Natural killer cell (primary cell): ENCODE results near the gene GYG2. TPM values are rescaled to one million over a fixed set of nuclear protein-coding genes. Genes with fewer than 3 reads are reported as not detected.

Experiments used
- ATAC-seq, 3 donors: fragments of 150-1000 bp in 2 of 3; fragments of 200-7000 bp in 1 of 3; cut with Tn5 transposase; 1 replicate in 1 of 3; 2 replicates in 2 of 3; pipeline ENCODE4 v1.10.0; 2021; ENCODE audit warnings: mild to moderate bottlenecking in 2 of 3, moderate library complexity in 2 of 3
- DNase-seq, 2 donors: peaks; one replicate each; pipeline versions ENCODE4 v3.0.0 to v3.0.0-alpha.2; 2013 to 2021; ENCODE audit warnings: mixed read lengths in 1 of 2
- H3K27ac ChIP-seq: one replicate; pipeline ENCODE4 v1.5.1; 2013; ENCODE audit warnings: mild to moderate bottlenecking, low read length
- H3K27me3 ChIP-seq: one replicate; pipeline ENCODE4 v1.6.1; 2013; ENCODE audit warnings: low read length; ENCODE audit not compliant: control insufficient read depth, insufficient read depth
- H3K36me3 ChIP-seq: one replicate; pipeline ENCODE4 v1.6.1; 2013; ENCODE audit warnings: low read length; ENCODE audit not compliant: control insufficient read depth, insufficient read depth
- H3K4me1 ChIP-seq: one replicate; pipeline ENCODE4 v1.6.1; 2013; ENCODE audit warnings: low read length; ENCODE audit not compliant: control insufficient read depth, insufficient read depth
- H3K4me3 ChIP-seq: one replicate; pipeline ENCODE4 v1.5.1; 2013; ENCODE audit warnings: low read length
- H3K9me3 ChIP-seq: one replicate; pipeline ENCODE4 v1.6.1; 2013; ENCODE audit warnings: low read length; ENCODE audit not compliant: control insufficient read depth, insufficient read depth
- H3K27ac Mint-ChIP-seq, 2 donors: one replicate each; pipeline ENCODE4 v1.8.0; 2022; ENCODE audit warnings: mild to moderate bottlenecking in 2 of 2, mixed read lengths in 2 of 2, moderate library complexity in 1 of 2
- H3K27me3 Mint-ChIP-seq, 2 donors: one replicate each; pipeline ENCODE4 v1.8.0; 2022; ENCODE audit warnings: low read depth in 2 of 2, mixed read lengths in 2 of 2
- H3K36me3 Mint-ChIP-seq: one replicate; pipeline ENCODE4 v1.8.0; 2022; ENCODE audit warnings: mixed read lengths
- H3K4me1 Mint-ChIP-seq, 2 donors: one replicate each; pipeline ENCODE4 v1.8.0; 2022; ENCODE audit warnings: mixed read lengths in 2 of 2
- H3K4me3 Mint-ChIP-seq: one replicate; pipeline ENCODE4 v1.8.0; 2022; ENCODE audit warnings: mild to moderate bottlenecking, moderate library complexity, mixed read lengths
- H3K9me3 Mint-ChIP-seq, 2 donors: one replicate each; pipeline ENCODE4 v1.8.0; 2022; ENCODE audit warnings: mixed read lengths in 2 of 2
- CTCF ChIP-seq: fragments of 200-600 bp; IDR thresholded peaks from one replicate; pipeline ENCODE4 v1.8.0; 2022; ENCODE audit warnings: antibody characterized with exemption
- WGBS: methylation state at CpG from one replicate; pipeline ENCODE4 v1.1.7; 2013; ENCODE audit warnings: missing lambda C conversion rate; ENCODE audit not compliant: insufficient coverage; 5-methylcytosine and 5-hydroxymethylcytosine counted together
- intact Hi-C: fragments of 100-400 bp; cut with micrococcal nuclease; formaldehyde crosslinking; loops from one replicate; pipeline ENCODE4 v1.14.2; 2022
- total RNA-seq, 4 donors: library from RNA; stranded (reverse); fragments of 120-200 nt in 1 of 4; gene quantifications; one replicate each; pipeline versions ENCODE4 v1.2.3 to v1.2.4, GENCODE V29; 2013 to 2022

GYG2 gene
- total RNA-seq, 3 donors from 2014 or later (not counting 1 experiment from before 2014, with no cell fraction given), result not detected

- Histone ChIP-seq H3K4me1 (no peaks in the 10 kb centered on the region), H3K27me3 (no peaks in the 10 kb centered on the region), H3K36me3 (no peaks in the 10 kb centered on the region), H3K27ac (no peak overlapping the region), H3K4me3 (no peak overlapping the region), H3K9me3 (no peaks in the 10 kb centered on the region)
- intact Hi-C loops, result loop anchor here (5.0 to 10.0 kb wide), 2 partner anchors 160 to 763 kb away; no protein-coding TSS in a partner anchor
- no peaks in the 10 kb centered on the region for H3K9me3 Mint-ChIP-seq
- no peak overlapping the region for H3K27ac Mint-ChIP-seq
- H3K4me1 Mint-ChIP-seq, result no peaks in the 10 kb centered on the region
- peaks cover 4 to 20% of the 10 kb centered on the region in 2 donors for H3K27me3 Mint-ChIP-seq
- DNase-seq (no peak), ATAC-seq (no peak)
- H3K36me3 Mint-ChIP-seq, result no peaks in the 10 kb centered on the region
- H3K4me3 Mint-ChIP-seq, result no peak overlapping the region
- WGBS, result 76% methylated on average over 4 of the region's 5 CpGs
- TF ChIP-seq CTCF, result no peak
Observed at GRCh38 chrX:2874222-2875135, 45.7 kb downstream of the GYG2 start.

DNA sequence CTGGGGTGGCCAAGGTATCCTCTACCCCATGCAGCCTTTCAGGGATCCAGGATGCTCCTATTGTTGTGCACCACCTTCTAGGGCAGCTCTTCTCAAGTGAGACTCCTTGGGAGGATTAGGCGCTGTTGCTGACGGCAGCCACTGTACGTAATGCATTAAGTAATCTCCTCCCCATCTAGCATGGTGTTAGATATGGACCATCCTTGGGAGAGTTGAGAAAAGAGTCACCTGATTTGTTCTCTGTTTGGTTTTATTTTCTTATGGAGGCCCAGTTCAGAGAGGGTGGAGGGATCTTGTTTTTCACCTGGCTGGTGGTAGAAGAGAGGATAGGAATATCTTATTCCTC, 46.4 kb downstream of the GYG2 start:
- no peaks in the 10 kb centered on the region for H3K36me3 ChIP-seq
- DNase-seq, result no peak
- H3K4me1 ChIP-seq, result no peaks in the 10 kb centered on the region
- peaks cover 8 to 20% of the 10 kb centered on the region in 2 donors for H3K27me3 Mint-ChIP-seq
- no peaks in the 10 kb centered on the region for H3K9me3 Mint-ChIP-seq
- no peaks in the 10 kb centered on the region for H3K9me3 ChIP-seq
- H3K27ac ChIP-seq, result no peak overlapping the region
- H3K4me3 Mint-ChIP-seq, result no peak overlapping the region
- H3K36me3 Mint-ChIP-seq, result no peaks in the 10 kb centered on the region
- no CpG with 5 or more reads among the region's 3 CpGs for WGBS
- H3K27me3 ChIP-seq, result no peaks in the 10 kb centered on the region
- no peak for TF ChIP-seq CTCF
- no peak for ATAC-seq
- H3K27ac Mint-ChIP-seq, result no peak overlapping the region
- H3K4me1 Mint-ChIP-seq, result no peaks in the 10 kb centered on the region
- H3K4me3 ChIP-seq, result no peak overlapping the region
- intact Hi-C loops, result loop anchor here (5.0 to 10.0 kb wide), 2 partner anchors 160 to 762 kb away; no protein-coding TSS in a partner anchor

- Mint-ChIP-seq H3K9me3 (no peaks in the 10 kb centered on the region), H3K4me3 (no peak overlapping the region), H3K27me3 (peaks cover 8 to 14% of the 10 kb centered on the region in 2 donors), H3K36me3 (no peaks in the 10 kb centered on the region), H3K4me1 (no peaks in the 10 kb centered on the region), H3K27ac (no peak overlapping the region)
- TF ChIP-seq CTCF, result peak; percentile 48
- ATAC-seq, result peak in 2 of 3 donors; percentile 42 to 53
- no peaks in the 10 kb centered on the region for H3K9me3 ChIP-seq
- peak in 1 of 2 donors; percentile 2 for DNase-seq
- H3K4me3 ChIP-seq, result no peak overlapping the region
- intact Hi-C loops, result loop anchor here (5.0 to 10.0 kb wide), 2 partner anchors 159 to 761 kb away; no protein-coding TSS in a partner anchor
- H3K36me3 ChIP-seq, result no peaks in the 10 kb centered on the region
- 100% methylated on average over 2 of the region's 6 CpGs for WGBS
- no peaks in the 10 kb centered on the region for H3K4me1 ChIP-seq
- no peaks in the 10 kb centered on the region for H3K27me3 ChIP-seq
- no peak overlapping the region for H3K27ac ChIP-seq
Observed at GRCh38 chrX:2875798-2876399, 47.2 kb downstream of the GYG2 start.
